GM23248 (cell line): ENCODE measurements around the gene SPNS3. TPM values are rescaled to one million over a fixed set of nuclear protein-coding genes. Genes with fewer than 3 reads are reported as not detected.
A peak's percentile ranks its signal among the peaks of the same experiment; 100 is the strongest.

ENCODE experiments used
- DNase-seq: peaks from one replicate; pipeline ENCODE4 v3.0.0-alpha.2; 2015
- H2AFZ ChIP-seq: fragments of 200-600 bp; sonication (generic); 2 replicates; pipeline ENCODE4 v1.6.1; 2016; ENCODE audit warnings: antibody characterized with exemption
- H3F3A ChIP-seq: fragments of 200-600 bp; sonication (generic); 2 replicates; pipeline ENCODE4 v1.6.1; 2016; ENCODE audit warnings: mild to moderate bottlenecking, antibody characterized with exemption, mixed run types; ENCODE audit not compliant: insufficient read depth
- H3K27ac ChIP-seq: fragments of 200-600 bp; sonication (generic); 2 replicates; pipeline ENCODE4 v1.5.1; 2016; ENCODE audit warnings: mild to moderate bottlenecking
- H3K27me3 ChIP-seq: fragments of 200-600 bp; sonication (generic); replicated peaks from 2 replicates; pipeline ENCODE4 v1.6.1; 2016; ENCODE audit warnings: mild to moderate bottlenecking; ENCODE audit not compliant: insufficient read depth
- H3K36me3 ChIP-seq: fragments of 200-600 bp; sonication (generic); 2 replicates; pipeline ENCODE4 v1.6.1; 2016; ENCODE audit warnings: low read depth, mild to moderate bottlenecking
- H3K4me1 ChIP-seq: fragments of 200-600 bp; sonication (generic); 2 replicates; pipeline ENCODE4 v1.6.1; 2016; ENCODE audit warnings: mild to moderate bottlenecking; ENCODE audit not compliant: insufficient read depth
- H3K4me2 ChIP-seq: fragments of 200-600 bp; sonication (generic); one replicate; pipeline ENCODE4 v1.6.1; 2016; ENCODE audit warnings: mild to moderate bottlenecking; ENCODE audit not compliant: unreplicated experiment
- H3K4me3 ChIP-seq: fragments of 200-600 bp; sonication (generic); 2 replicates; pipeline ENCODE4 v1.5.1; 2016; ENCODE audit warnings: mild to moderate bottlenecking
- H3K79me2 ChIP-seq: fragments of 200-600 bp; sonication (generic); 2 replicates; pipeline ENCODE4 v1.6.1; 2016; ENCODE audit warnings: mild to moderate bottlenecking; ENCODE audit not compliant: insufficient read depth
- H3K9ac ChIP-seq: fragments of 200-600 bp; sonication (generic); 2 replicates; pipeline ENCODE4 v1.6.1; 2016; ENCODE audit warnings: mild to moderate bottlenecking
- H3K9me2 ChIP-seq: fragments of 200-600 bp; sonication (generic); 2 replicates; pipeline ENCODE4 v1.6.1; 2016; ENCODE audit warnings: mixed run types, mild to moderate bottlenecking, moderate library complexity; ENCODE audit not compliant: insufficient read depth
- H3K9me3 ChIP-seq: fragments of 200-600 bp; sonication (generic); one replicate; pipeline ENCODE4 v1.6.1; 2017; ENCODE audit warnings: low read depth
- H4K20me1 ChIP-seq: fragments of 200-600 bp; sonication (generic); 2 replicates; pipeline ENCODE4 v1.6.0; 2016; ENCODE audit not compliant: insufficient read depth
- EZH2 ChIP-seq: fragments of 200-600 bp; sonication (generic); IDR thresholded peaks from 2 replicates; pipeline ENCODE4 v1.6.1; 2018; ENCODE audit warnings: antibody characterized with exemption, mild to moderate bottlenecking; ENCODE audit not compliant: insufficient read depth, poor library complexity, severe bottlenecking
- EZH2phosphoT487 ChIP-seq: fragments of 200-600 bp; sonication (generic); IDR thresholded peaks from 2 replicates; pipeline ENCODE4 v1.6.1; 2018; ENCODE audit warnings: antibody characterized with exemption, moderate library complexity, mild to moderate bottlenecking, low read depth; ENCODE audit not compliant: insufficient read depth
- WGBS, 2 experiments: methylation state at CpG; one replicate each; pipeline ENCODE4 v1.1.6; 2015 to 2017; ENCODE audit warnings: low lambda C conversion rate in 2 of 2, low coverage in 1 of 2; ENCODE audit errors: missing lambda C conversion rate in 2 of 2; 5-methylcytosine and 5-hydroxymethylcytosine counted together
- in situ Hi-C: fragments of 300-500 bp; cut with MboI; formaldehyde crosslinking; loops from 2 replicates; pipeline ENCODE4 v1.15.0; 2020
- polyA plus RNA-seq: library from polyadenylated mRNA; unstranded; fragments of >200 nt; fragmentation: Nextera tagmentation; extraction: Ambion mirVana; gene quantifications from 2 replicates; pipeline ENCODE4 v1.2.1, GENCODE V29; 2016
- total RNA-seq: library from RNA; depleted of rRNA; stranded (reverse); fragments of >200 nt; shearing (Covaris generic); gene quantifications from 2 replicates; pipeline ENCODE4 v1.2.3, GENCODE V29; 2014

Gene SPNS3
- total and polyA plus RNA-seq, 2 experiments from 2014 or later, result not detected

GRCh38 chr17:4533523-4534504 lies 100.1 kb downstream of the SPNS3 start:
- TF ChIP-seq EZH2phosphoT487 (no peak), EZH2 (no peak)
- in situ Hi-C loops, result no loop called here
- no peaks in the 10 kb centered on the region for H3K79me2 ChIP-seq
- no peak overlapping the region for H3K4me3 ChIP-seq
- H3K4me2 ChIP-seq, result no peak overlapping the region
- no peaks in the 10 kb centered on the region for H3K9me2 ChIP-seq
- peak; percentile 16 for DNase-seq
- H3F3A ChIP-seq, result no peaks in the 10 kb centered on the region
- WGBS, 2 experiments, result 63 to 65% methylated on average over 19 to 23 of the region's 23 CpGs
- H4K20me1 ChIP-seq, result no peaks in the 10 kb centered on the region
- H3K4me1 ChIP-seq, result no peaks in the 10 kb centered on the region
- H3K9me3 ChIP-seq, result no peaks in the 10 kb centered on the region
- H3K36me3 ChIP-seq, result no peaks in the 10 kb centered on the region
- H2AFZ ChIP-seq, result no peak overlapping the region
- H3K27ac ChIP-seq, result no peak overlapping the region
- no peaks in the 10 kb centered on the region for H3K27me3 ChIP-seq
- H3K9ac ChIP-seq, result no peak overlapping the region

- Histone ChIP-seq H3K27ac (no peak overlapping the region), H3K9ac (no peak overlapping the region), H3K27me3 (no peaks in the 10 kb centered on the region), H3K79me2 (no peaks in the 10 kb centered on the region), H3K4me2 (no peak overlapping the region), H3K36me3 (no peaks in the 10 kb centered on the region), H3K4me1 (no peaks in the 10 kb centered on the region), H4K20me1 (no peaks in the 10 kb centered on the region), H3K9me2 (no peaks in the 10 kb centered on the region), H3F3A (no peaks in the 10 kb centered on the region), H3K9me3 (no peaks in the 10 kb centered on the region), H3K4me3 (no peak overlapping the region), H2AFZ (no peak overlapping the region)
- in situ Hi-C loops, result no loop called here
- 72 to 75% methylated on average over 15 to 16 of the region's 17 CpGs for WGBS, 2 experiments
- DNase-seq, result no peak
- TF ChIP-seq EZH2phosphoT487 (no peak), EZH2 (no peak)
Measured at GRCh38 chr17:4534515-4534914, 100.8 kb downstream of the SPNS3 start.

GRCh38 chr17:4534928-4535666 lies 101.4 kb downstream of the SPNS3 start:
- Histone ChIP-seq H3K9me3 (no peaks in the 10 kb centered on the region), H3K27ac (no peak overlapping the region), H3K36me3 (no peaks in the 10 kb centered on the region), H2AFZ (no peak overlapping the region), H3F3A (no peaks in the 10 kb centered on the region), H4K20me1 (no peaks in the 10 kb centered on the region), H3K9ac (no peak overlapping the region), H3K9me2 (no peaks in the 10 kb centered on the region), H3K4me1 (no peaks in the 10 kb centered on the region), H3K79me2 (no peaks in the 10 kb centered on the region), H3K4me2 (no peak overlapping the region), H3K4me3 (no peak overlapping the region), H3K27me3 (no peaks in the 10 kb centered on the region)
- TF ChIP-seq EZH2phosphoT487 (no peak), EZH2 (no peak)
- WGBS, 2 experiments, result 73 to 76% methylated on average over 19 to 27 of the region's 27 CpGs
- in situ Hi-C loops, result no loop called here
- no peak for DNase-seq

GRCh38 chr17:4535667-4536258 lies 102.0 kb downstream of the SPNS3 start:
- H4K20me1 ChIP-seq, result no peaks in the 10 kb centered on the region
- H3K79me2 ChIP-seq, result no peaks in the 10 kb centered on the region
- no peaks in the 10 kb centered on the region for H3K27me3 ChIP-seq
- in situ Hi-C loops, result no loop called here
- no peak overlapping the region for H3K4me3 ChIP-seq
- no peak for TF ChIP-seq EZH2
- no peak for TF ChIP-seq EZH2phosphoT487
- no peaks in the 10 kb centered on the region for H3K9me2 ChIP-seq
- H3K9me3 ChIP-seq, result no peaks in the 10 kb centered on the region
- 67 to 74% methylated on average over 3 to 19 of the region's 19 CpGs for WGBS, 2 experiments
- no peak overlapping the region for H3K4me2 ChIP-seq
- no peaks in the 10 kb centered on the region for H3K36me3 ChIP-seq
- no peak overlapping the region for H2AFZ ChIP-seq
- H3F3A ChIP-seq, result no peaks in the 10 kb centered on the region
- H3K4me1 ChIP-seq, result no peaks in the 10 kb centered on the region
- H3K9ac ChIP-seq, result no peak overlapping the region
- DNase-seq, result no peak
- H3K27ac ChIP-seq, result no peak overlapping the region
